Measurements from ENCODE around the gene MICAL3.

DNA sequence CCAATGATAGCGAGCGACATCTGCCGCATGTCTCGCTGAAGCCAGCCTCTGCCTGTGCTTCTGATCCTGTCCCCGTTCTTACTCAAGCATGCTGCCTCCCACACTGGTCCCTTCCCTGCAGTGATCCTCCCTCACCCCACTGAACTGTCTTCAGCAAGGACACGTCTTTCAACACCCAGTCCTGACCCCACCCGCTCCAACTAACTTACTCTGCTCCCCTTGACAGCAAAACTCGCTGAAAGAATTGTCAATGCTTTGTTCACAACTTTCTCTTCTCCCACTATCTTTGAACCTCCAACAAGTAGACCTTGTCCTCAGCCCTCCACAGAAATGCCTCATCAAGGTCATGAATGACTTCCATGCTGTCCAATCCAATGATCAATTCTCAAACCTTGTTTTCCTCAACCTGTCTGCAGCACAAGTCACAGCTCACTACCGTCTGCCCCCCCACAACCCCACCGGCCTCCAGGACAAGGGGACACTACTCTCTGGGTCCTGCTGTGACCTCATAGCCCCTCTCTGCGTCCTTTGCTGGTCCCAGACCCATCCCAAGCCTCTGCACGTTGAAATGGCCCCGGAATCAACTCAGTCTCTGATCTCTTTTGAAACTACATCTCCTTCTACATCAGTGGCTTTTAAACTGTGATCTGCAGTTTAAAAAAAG, 108.0 kb downstream of the MICAL3 start:
- TF ChIP-seq, protein P1, sequence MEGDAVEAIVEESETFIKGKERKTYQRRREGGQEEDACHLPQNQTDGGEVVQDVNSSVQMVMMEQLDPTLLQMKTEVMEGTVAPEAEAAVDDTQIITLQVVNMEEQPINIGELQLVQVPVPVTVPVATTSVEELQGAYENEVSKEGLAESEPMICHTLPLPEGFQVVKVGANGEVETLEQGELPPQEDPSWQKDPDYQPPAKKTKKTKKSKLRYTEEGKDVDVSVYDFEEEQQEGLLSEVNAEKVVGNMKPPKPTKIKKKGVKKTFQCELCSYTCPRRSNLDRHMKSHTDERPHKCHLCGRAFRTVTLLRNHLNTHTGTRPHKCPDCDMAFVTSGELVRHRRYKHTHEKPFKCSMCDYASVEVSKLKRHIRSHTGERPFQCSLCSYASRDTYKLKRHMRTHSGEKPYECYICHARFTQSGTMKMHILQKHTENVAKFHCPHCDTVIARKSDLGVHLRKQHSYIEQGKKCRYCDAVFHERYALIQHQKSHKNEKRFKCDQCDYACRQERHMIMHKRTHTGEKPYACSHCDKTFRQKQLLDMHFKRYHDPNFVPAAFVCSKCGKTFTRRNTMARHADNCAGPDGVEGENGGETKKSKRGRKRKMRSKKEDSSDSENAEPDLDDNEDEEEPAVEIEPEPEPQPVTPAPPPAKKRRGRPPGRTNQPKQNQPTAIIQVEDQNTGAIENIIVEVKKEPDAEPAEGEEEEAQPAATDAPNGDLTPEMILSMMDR (IDR thresholded peaks at IDR 0.05) = no peak
- no peak for TF ChIP-seq POLR2AphosphoS5 (IDR thresholded peaks at IDR 0.05)
